HepG2 (cell line): ENCODE measurements around the gene MSMB. TPM values are rescaled to one million over a fixed set of nuclear protein-coding genes. Genes with fewer than 3 reads are reported as not detected.
A peak's percentile ranks its signal among the peaks of the same experiment; 100 is the strongest.

Experiments
- ASH2L ChIP-seq: fragments of 300-600, 200-600 bp; sonication (generic); IDR thresholded peaks from 2 replicates; pipeline ENCODE4 v1.7.0; 2017; ENCODE audit warnings: low read depth, mild to moderate bottlenecking, moderate library complexity, mixed read lengths, low read length; ENCODE audit not compliant: insufficient read length
- FOXC1 ChIP-seq: sonication (generic); formaldehyde crosslinking; IDR thresholded peaks from 2 replicates; pipeline ENCODE4 v1.8.0; 2022; ENCODE audit warnings: mild to moderate bottlenecking, missing genetic modification reagents, borderline replicate concordance
- HNF4A ChIP-seq: sonication (generic); formaldehyde crosslinking; IDR thresholded peaks from 2 replicates; pipeline ENCODE4 v1.4.0; 2020; ENCODE audit warnings: missing genetic modification reagents
- KDM3A ChIP-seq: IDR thresholded peaks from 2 replicates; pipeline ENCODE4 v1.6.1; 2018; ENCODE audit warnings: low read depth, missing compliant biosample characterization
- KLF6 ChIP-seq: IDR thresholded peaks from 2 replicates; pipeline ENCODE4 v1.8.0; 2016; ENCODE audit warnings: missing biosample characterization, missing genetic modification reagents
- RBFOX2 ChIP-seq: fragments of 200-400 bp; formaldehyde crosslinking; IDR thresholded peaks from 2 replicates; pipeline ENCODE4 v1.6.1; 2017; ENCODE audit warnings: low read depth, mild to moderate bottlenecking, low read length
- RCOR2 ChIP-seq: IDR thresholded peaks from 2 replicates; pipeline ENCODE4 v1.6.1; 2016; ENCODE audit warnings: missing biosample characterization, missing genetic modification reagents
- SMAD3 ChIP-seq: sonication (generic); formaldehyde crosslinking; IDR thresholded peaks from 2 replicates; pipeline ENCODE4 v1.4.0; 2020; ENCODE audit warnings: missing genetic modification reagents
- SOX13 ChIP-seq, 3 experiments: fragments of 450-650 bp in 1 of 3; sonication (generic) in 1 of 3; formaldehyde crosslinking in 1 of 3; IDR thresholded peaks in 2 of 3; conservative IDR thresholded peaks in 1 of 3; 2 replicates each; pipeline versions ENCODE4 v1.5.0 to v1.6.1; 2016 to 2020; ENCODE audit warnings: antibody characterized with exemption in 1 of 3, mild to moderate bottlenecking in 1 of 3, missing compliant biosample characterization in 1 of 3, missing genetic modification reagents in 1 of 3, moderate library complexity in 1 of 3
- SOX5 ChIP-seq: IDR thresholded peaks from 2 replicates; pipeline ENCODE4 v1.6.1; 2016; ENCODE audit warnings: borderline replicate concordance
- SOX6 ChIP-seq, 2 experiments: fragments of 450-650 bp in 1 of 2; sonication (generic) in 1 of 2; formaldehyde crosslinking in 1 of 2; IDR thresholded peaks; 2 replicates each; pipeline versions ENCODE4 v1.4.0 to v1.6.1; 2017 to 2020; ENCODE audit warnings: antibody characterized with exemption in 1 of 2, mild to moderate bottlenecking in 1 of 2, missing genetic modification reagents in 1 of 2
- TAF1 ChIP-seq: sonication (generic); formaldehyde crosslinking; IDR thresholded peaks from 2 replicates; pipeline ENCODE4 v1.4.0; 2020; ENCODE audit warnings: missing genetic modification reagents
- TEAD3 ChIP-seq: optimal IDR thresholded peaks from 2 replicates; pipeline ENCODE3; 2016; ENCODE audit warnings: borderline replicate concordance
- ZMAT3 ChIP-seq: sonication (generic); formaldehyde crosslinking; conservative IDR thresholded peaks from 2 replicates; pipeline ENCODE4 v1.7.0; 2021; ENCODE audit warnings: missing genetic modification reagents
- ZNF124 ChIP-seq: sonication (generic); formaldehyde crosslinking; IDR thresholded peaks from 2 replicates; pipeline ENCODE4 v1.4.0; 2020; ENCODE audit warnings: missing genetic modification reagents
- ZNF331 ChIP-seq: sonication (generic); formaldehyde crosslinking; IDR thresholded peaks from 2 replicates; pipeline ENCODE4 v1.4.0; 2020; ENCODE audit warnings: missing genetic modification reagents
- polyA plus RNA-seq, 8 experiments: library from polyadenylated mRNA; depleted of rRNA in 3 of 8; stranded (reverse) in 7 of 8; unstranded in 1 of 8; fragments of >200 nt; fragmentation: Illumina TruSeq in 4 of 8; extraction: Trizol in 4 of 8; gene quantifications; 2 replicates each; pipeline versions ENCODE4 v1.2.1 to v1.2.3, GENCODE V29; 2011 to 2016; ENCODE audit warnings: low read depth in 4 of 8, missing spikeins in 1 of 8, mixed read lengths in 1 of 8; ENCODE audit not compliant: insufficient read depth in 1 of 8
- total RNA-seq, 5 experiments: library from RNA; depleted of rRNA; stranded (reverse); fragments of >200 nt; fragmentation: Illumina TruSeq; extraction: Trizol; gene quantifications; 2 replicates each; pipeline ENCODE4 v1.2.3, GENCODE V29; 2016; ENCODE audit warnings: low read depth in 1 of 5
- TF ChIP-seq, protein P1 (sequence below): IDR thresholded peaks from 2 replicates; pipeline ENCODE4 v1.6.1; 2016; ENCODE audit warnings: low read depth, control low read depth
- TF ChIP-seq, protein P2 (sequence below): sonication (generic); formaldehyde crosslinking; IDR thresholded peaks from 2 replicates; pipeline ENCODE4 v1.4.0; 2020; ENCODE audit warnings: missing genetic modification reagents
- TF ChIP-seq, protein P3 (sequence below): IDR thresholded peaks from 2 replicates; pipeline ENCODE4 v1.6.1; 2012; ENCODE audit warnings: low read depth, low read length, improper control_type of control experiment
- TF ChIP-seq, protein P4 (sequence below): IDR thresholded peaks from 2 replicates; pipeline ENCODE4 v1.4.0; 2020; ENCODE audit warnings: mild to moderate bottlenecking, missing genetic modification reagents

The MSMB gene
- total and polyA plus RNA-seq, 2 of the 13 experiments (the other 11 are each of a cell fraction or from before 2014, with no cell fraction given): 0.84 TPM; not detected in 1

DNA sequence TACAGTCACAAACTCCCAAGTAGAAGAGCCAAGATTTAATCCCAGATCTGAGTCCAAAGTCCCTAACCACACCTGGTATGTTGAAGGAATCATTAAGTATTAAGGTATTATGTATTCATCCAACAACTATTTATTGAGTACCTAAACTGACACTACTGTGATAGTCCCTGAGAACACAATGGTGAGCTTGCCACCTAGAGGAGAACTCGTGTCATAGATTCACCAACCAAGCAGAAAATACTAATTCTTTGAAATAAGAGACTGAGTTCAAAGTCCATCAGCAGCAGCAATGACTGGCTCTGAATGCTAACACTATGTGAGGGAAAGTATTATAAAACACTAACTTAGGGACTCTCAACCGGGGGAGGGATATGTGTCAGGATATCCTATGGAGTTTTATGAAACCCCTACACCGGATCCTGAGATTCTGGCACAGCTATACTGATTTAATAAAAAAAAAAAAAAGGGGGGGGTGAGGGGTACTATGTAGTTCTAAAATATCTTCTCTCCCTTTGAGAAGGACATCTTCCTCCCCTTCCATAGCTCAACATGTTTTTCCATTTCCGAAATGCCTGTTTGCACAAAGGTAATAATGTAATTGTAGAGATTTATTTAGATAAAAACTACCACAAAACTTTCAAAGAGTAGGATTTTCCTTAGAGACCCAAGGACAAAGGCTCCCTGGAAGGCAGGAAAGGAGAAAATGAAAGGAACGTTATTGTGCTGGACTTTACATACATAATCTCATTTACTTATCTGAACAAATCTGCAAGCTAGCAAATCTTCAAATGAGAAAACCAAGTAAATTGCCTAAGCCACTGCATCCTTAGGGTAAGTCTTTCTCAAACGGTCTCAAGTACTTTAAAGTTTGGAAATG, 17.2 kb downstream of the MSMB start (continued):
- TF ChIP-seq SOX6 (IDR thresholded peaks at IDR 0.05) (no peak), SOX6 (CRISPR knock-in tag; IDR thresholded peaks at IDR 0.05) (peak; percentile 56; the same call in 1 of the 2 replicates), KDM3A (CRISPR knock-in tag) (0 out of 2 replicates have a peak, but pooled peaks have one; percentile 33), TAF1 (CRISPR knock-in tag) (peak; percentile 50; the same call in 1 of the 2 replicates), ZNF124 (CRISPR knock-in tag) (0 out of 2 replicates have a peak, but pooled peaks have one; percentile 50), RCOR2 (CRISPR knock-in tag) (peak; percentile 55; the same call in 1 of the 2 replicates), KLF6 (CRISPR knock-in tag) (peak; percentile 55; the same call in 1 of the 2 replicates), RBFOX2 (0 out of 2 replicates have a peak, but pooled peaks have one; percentile 51), SOX13 (IDR thresholded peaks at IDR 0.05) (no peak), SOX13 (CRISPR knock-in tag; conservative IDR thresholded peaks at IDR 0.05 in 1 of 2, IDR thresholded peaks at IDR 0.05 in 1 of 2) (peak in 1 of 2 experiments; percentile 66; a peak in 2 of 4 replicates), ASH2L (peak; percentile 36), ZNF331 (CRISPR knock-in tag) (peak; percentile 68; the same call in 1 of the 2 replicates), ZMAT3 (no peak), TEAD3 (CRISPR knock-in tag) (peak; percentile 72), SMAD3 (CRISPR knock-in tag) (peak; percentile 59; the same call in 1 of the 2 replicates), HNF4A (peak; percentile 96), SOX5 (CRISPR knock-in tag) (peak; percentile 64; the same call in 1 of the 2 replicates), FOXC1 (CRISPR knock-in tag) (no peak)
- TF ChIP-seq, protein P1, sequence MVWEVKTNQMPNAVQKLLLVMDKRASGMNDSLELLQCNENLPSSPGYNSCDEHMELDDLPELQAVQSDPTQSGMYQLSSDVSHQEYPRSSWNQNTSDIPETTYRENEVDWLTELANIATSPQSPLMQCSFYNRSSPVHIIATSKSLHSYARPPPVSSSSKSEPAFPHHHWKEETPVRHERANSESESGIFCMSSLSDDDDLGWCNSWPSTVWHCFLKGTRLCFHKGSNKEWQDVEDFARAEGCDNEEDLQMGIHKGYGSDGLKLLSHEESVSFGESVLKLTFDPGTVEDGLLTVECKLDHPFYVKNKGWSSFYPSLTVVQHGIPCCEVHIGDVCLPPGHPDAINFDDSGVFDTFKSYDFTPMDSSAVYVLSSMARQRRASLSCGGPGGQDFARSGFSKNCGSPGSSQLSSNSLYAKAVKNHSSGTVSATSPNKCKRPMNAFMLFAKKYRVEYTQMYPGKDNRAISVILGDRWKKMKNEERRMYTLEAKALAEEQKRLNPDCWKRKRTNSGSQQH (CRISPR knock-in tag): peak; percentile 54; the same call in 1 of the 2 replicates
- TF ChIP-seq, protein P2, sequence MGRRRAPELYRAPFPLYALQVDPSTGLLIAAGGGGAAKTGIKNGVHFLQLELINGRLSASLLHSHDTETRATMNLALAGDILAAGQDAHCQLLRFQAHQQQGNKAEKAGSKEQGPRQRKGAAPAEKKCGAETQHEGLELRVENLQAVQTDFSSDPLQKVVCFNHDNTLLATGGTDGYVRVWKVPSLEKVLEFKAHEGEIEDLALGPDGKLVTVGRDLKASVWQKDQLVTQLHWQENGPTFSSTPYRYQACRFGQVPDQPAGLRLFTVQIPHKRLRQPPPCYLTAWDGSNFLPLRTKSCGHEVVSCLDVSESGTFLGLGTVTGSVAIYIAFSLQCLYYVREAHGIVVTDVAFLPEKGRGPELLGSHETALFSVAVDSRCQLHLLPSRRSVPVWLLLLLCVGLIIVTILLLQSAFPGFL (CRISPR knock-in tag): no peak
- TF ChIP-seq, protein P3, sequence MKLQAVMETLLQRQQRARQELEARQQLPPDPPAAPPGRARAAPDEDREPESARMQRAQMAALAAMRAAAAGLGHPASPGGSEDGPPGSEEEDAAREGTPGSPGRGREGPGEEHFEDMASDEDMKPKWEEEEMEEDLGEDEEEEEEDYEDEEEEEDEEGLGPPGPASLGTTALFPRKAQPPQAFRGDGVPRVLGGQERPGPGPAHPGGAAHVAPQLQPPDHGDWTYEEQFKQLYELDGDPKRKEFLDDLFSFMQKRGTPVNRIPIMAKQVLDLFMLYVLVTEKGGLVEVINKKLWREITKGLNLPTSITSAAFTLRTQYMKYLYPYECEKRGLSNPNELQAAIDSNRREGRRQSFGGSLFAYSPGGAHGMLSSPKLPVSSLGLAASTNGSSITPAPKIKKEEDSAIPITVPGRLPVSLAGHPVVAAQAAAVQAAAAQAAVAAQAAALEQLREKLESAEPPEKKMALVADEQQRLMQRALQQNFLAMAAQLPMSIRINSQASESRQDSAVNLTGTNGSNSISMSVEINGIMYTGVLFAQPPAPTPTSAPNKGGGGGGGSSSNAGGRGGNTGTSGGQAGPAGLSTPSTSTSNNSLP: peak; percentile 93
- TF ChIP-seq, protein P4, sequence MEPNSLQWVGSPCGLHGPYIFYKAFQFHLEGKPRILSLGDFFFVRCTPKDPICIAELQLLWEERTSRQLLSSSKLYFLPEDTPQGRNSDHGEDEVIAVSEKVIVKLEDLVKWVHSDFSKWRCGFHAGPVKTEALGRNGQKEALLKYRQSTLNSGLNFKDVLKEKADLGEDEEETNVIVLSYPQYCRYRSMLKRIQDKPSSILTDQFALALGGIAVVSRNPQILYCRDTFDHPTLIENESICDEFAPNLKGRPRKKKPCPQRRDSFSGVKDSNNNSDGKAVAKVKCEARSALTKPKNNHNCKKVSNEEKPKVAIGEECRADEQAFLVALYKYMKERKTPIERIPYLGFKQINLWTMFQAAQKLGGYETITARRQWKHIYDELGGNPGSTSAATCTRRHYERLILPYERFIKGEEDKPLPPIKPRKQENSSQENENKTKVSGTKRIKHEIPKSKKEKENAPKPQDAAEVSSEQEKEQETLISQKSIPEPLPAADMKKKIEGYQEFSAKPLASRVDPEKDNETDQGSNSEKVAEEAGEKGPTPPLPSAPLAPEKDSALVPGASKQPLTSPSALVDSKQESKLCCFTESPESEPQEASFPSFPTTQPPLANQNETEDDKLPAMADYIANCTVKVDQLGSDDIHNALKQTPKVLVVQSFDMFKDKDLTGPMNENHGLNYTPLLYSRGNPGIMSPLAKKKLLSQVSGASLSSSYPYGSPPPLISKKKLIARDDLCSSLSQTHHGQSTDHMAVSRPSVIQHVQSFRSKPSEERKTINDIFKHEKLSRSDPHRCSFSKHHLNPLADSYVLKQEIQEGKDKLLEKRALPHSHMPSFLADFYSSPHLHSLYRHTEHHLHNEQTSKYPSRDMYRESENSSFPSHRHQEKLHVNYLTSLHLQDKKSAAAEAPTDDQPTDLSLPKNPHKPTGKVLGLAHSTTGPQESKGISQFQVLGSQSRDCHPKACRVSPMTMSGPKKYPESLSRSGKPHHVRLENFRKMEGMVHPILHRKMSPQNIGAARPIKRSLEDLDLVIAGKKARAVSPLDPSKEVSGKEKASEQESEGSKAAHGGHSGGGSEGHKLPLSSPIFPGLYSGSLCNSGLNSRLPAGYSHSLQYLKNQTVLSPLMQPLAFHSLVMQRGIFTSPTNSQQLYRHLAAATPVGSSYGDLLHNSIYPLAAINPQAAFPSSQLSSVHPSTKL: peak; percentile 77
